ENCODE results near the gene LPP. TPM values are rescaled to one million over a fixed set of nuclear protein-coding genes. Genes with fewer than 3 reads are reported as not detected.

LPP gene
- total RNA-seq, 3 donors from 2014 or later (not counting 1 experiment from before 2014, with no cell fraction given): 137 to 163 (median 149) TPM

GRCh38 chr3:188656196-188656982 is 502.4 kb downstream of the LPP start:
- no peak overlapping the region for H3K4me3 ChIP-seq (ENCODE audit: low read length)
- peaks cover 25 to 32% of the 10 kb centered on the region in 2 donors for H3K4me1 Mint-ChIP-seq
- H3K27ac ChIP-seq (ENCODE audit: low read length): no peak overlapping the region
- no peaks in the 10 kb centered on the region for H3K4me1 ChIP-seq (ENCODE audit: control insufficient read depth, insufficient read depth, low read length)
- H3K36me3 Mint-ChIP-seq: no peaks in the 10 kb centered on the region
- ATAC-seq (no peak), DNase-seq (no peak)
- H3K9me3 Mint-ChIP-seq: no peaks in the 10 kb centered on the region
- intact Hi-C loops (cut with micrococcal nuclease): no loop called here
- no peaks in the 10 kb centered on the region for H3K27me3 Mint-ChIP-seq (ENCODE audit: low read depth in 2 of 2)
- no peak overlapping the region for H3K4me3 Mint-ChIP-seq
- no peaks in the 10 kb centered on the region for H3K9me3 ChIP-seq (ENCODE audit: control insufficient read depth, insufficient read depth, low read length)
- no peaks in the 10 kb centered on the region for H3K36me3 ChIP-seq (ENCODE audit: control insufficient read depth, insufficient read depth, low read length)
- TF ChIP-seq CTCF (IDR thresholded peaks at IDR 0.05): no peak
- no peaks in the 10 kb centered on the region for H3K27me3 ChIP-seq (ENCODE audit: control insufficient read depth, insufficient read depth, low read length)
- H3K27ac Mint-ChIP-seq: no peak overlapping the region
- 100% methylated on average over 3 of the region's 3 CpGs for WGBS (ENCODE audit: insufficient coverage)

- no peaks in the 10 kb centered on the region for H3K27me3 Mint-ChIP-seq (ENCODE audit: low read depth in 2 of 2)
- no peak for TF ChIP-seq CTCF (IDR thresholded peaks at IDR 0.05)
- peaks cover 30 to 31% of the 10 kb centered on the region in 2 donors for H3K4me1 Mint-ChIP-seq
- 100% methylated on average over 1 of the region's 1 CpG for whole genome bisulfite sequencing (ENCODE audit: insufficient coverage)
- Histone ChIP-seq H3K27ac (ENCODE audit: low read length) (no peak overlapping the region), H3K27me3 (ENCODE audit: control insufficient read depth, insufficient read depth, low read length) (no peaks in the 10 kb centered on the region), H3K9me3 (ENCODE audit: control insufficient read depth, insufficient read depth, low read length) (no peaks in the 10 kb centered on the region), H3K4me3 (ENCODE audit: low read length) (no peak overlapping the region), H3K36me3 (ENCODE audit: control insufficient read depth, insufficient read depth, low read length) (no peaks in the 10 kb centered on the region), H3K4me1 (ENCODE audit: control insufficient read depth, insufficient read depth, low read length) (peaks cover under 1% of the 10 kb centered on the region)
- H3K4me3 Mint-ChIP-seq: no peak overlapping the region
- no peak overlapping the region for H3K27ac Mint-ChIP-seq
- no peaks in the 10 kb centered on the region for H3K36me3 Mint-ChIP-seq
- no peak for ATAC-seq
- no peaks in the 10 kb centered on the region for H3K9me3 Mint-ChIP-seq
- DNase-seq: no peak
- intact Hi-C loops (cut with micrococcal nuclease): no loop called here
Measured at GRCh38 chr3:188658606-188659005, 504.6 kb downstream of the LPP start.

GRCh38 chr3:188659449-188660090 is 505.6 kb downstream of the LPP start:
- intact Hi-C loops (cut with micrococcal nuclease): no loop called here
- H3K27ac Mint-ChIP-seq: no peak overlapping the region
- Histone ChIP-seq H3K9me3 (ENCODE audit: control insufficient read depth, insufficient read depth, low read length) (no peaks in the 10 kb centered on the region), H3K27ac (ENCODE audit: low read length) (no peak overlapping the region), H3K4me3 (ENCODE audit: low read length) (no peak overlapping the region), H3K36me3 (ENCODE audit: control insufficient read depth, insufficient read depth, low read length) (no peaks in the 10 kb centered on the region), H3K4me1 (ENCODE audit: control insufficient read depth, insufficient read depth, low read length) (peaks cover 4% of the 10 kb centered on the region), H3K27me3 (ENCODE audit: control insufficient read depth, insufficient read depth, low read length) (no peaks in the 10 kb centered on the region)
- DNase-seq (no peak), ATAC-seq (no peak)
- no peak for TF ChIP-seq CTCF (IDR thresholded peaks at IDR 0.05)
- H3K36me3 Mint-ChIP-seq: no peaks in the 10 kb centered on the region
- 98% methylated on average over 4 of the region's 5 CpGs for WGBS (ENCODE audit: insufficient coverage)
- peaks cover 30 to 34% of the 10 kb centered on the region in 2 donors for H3K4me1 Mint-ChIP-seq
- H3K9me3 Mint-ChIP-seq: no peaks in the 10 kb centered on the region
- no peaks in the 10 kb centered on the region for H3K27me3 Mint-ChIP-seq (ENCODE audit: low read depth in 2 of 2)
- no peak overlapping the region for H3K4me3 Mint-ChIP-seq
